HG02763 (cell line): ENCODE results near the gene KLHDC8B.

ENCODE experiments used
- ATAC-seq: cut with Tn5 transposase; IDR thresholded peaks from one replicate; pipeline ENCODE4 v1.9.1; 2021; ENCODE audit warnings: mild to moderate bottlenecking, moderate library complexity; ENCODE audit not compliant: unreplicated experiment

The KLHDC8B gene

GRCh38 chr3:49158103-49158709, 13.2 kb upstream of the KLHDC8B start:
- ATAC-seq, result no peak

- no peak for ATAC-seq
These were observed 12.6 kb upstream of the KLHDC8B start for GRCh38 chr3:49158792-49159191.

- ATAC-seq, result no peak
These were observed 10.2 kb upstream of the KLHDC8B start for GRCh38 chr3:49161197-49161596.

- no peak for ATAC-seq
These were observed 9.4 kb upstream of the KLHDC8B start for GRCh38 chr3:49161808-49162530.

GRCh38 chr3:49162751-49163419, 8.5 kb upstream of the KLHDC8B start:
- no peak for ATAC-seq

GRCh38 chr3:49163609-49164008, 7.8 kb upstream of the KLHDC8B start:
- ATAC-seq, result no peak

GRCh38 chr3:49164983-49165720, 6.2 kb upstream of the KLHDC8B start:
- no peak for ATAC-seq

GRCh38 chr3:49165771-49166751, 5.3 kb upstream of the KLHDC8B start, which contains the start of gene CCDC71:
CCDC71 (minus strand) TSS chr3:49166331; CDS start chr3:49164208, 2,123 bp downstream.
- ATAC-seq, result peak; percentile 47

- ATAC-seq, result no peak
These were observed 4.4 kb upstream of the KLHDC8B start for GRCh38 chr3:49166752-49167556.

- ATAC-seq, result no peak
These were observed 667 bp upstream of the KLHDC8B start for GRCh38 chr3:49170744-49171118.

GRCh38 chr3:49171775-49172500, 540 bp downstream of the KLHDC8B start:
- ATAC-seq, result no peak

- no peak for ATAC-seq
These were observed 1.2 kb downstream of the KLHDC8B start for GRCh38 chr3:49172551-49173041.

- no peak for ATAC-seq
These were observed 1.9 kb downstream of the KLHDC8B start for GRCh38 chr3:49173116-49173791.

GRCh38 chr3:49173792-49174170, 2.4 kb downstream of the KLHDC8B start:
- ATAC-seq, result no peak

GRCh38 chr3:49174397-49174985, 3.1 kb downstream of the KLHDC8B start:
- no peak for ATAC-seq

- no peak for ATAC-seq
These were observed 4.1 kb downstream of the KLHDC8B start for GRCh38 chr3:49175530-49175929.

GRCh38 chr3:49177073-49177472, 5.7 kb downstream of the KLHDC8B start:
- ATAC-seq, result no peak

GRCh38 chr3:49180116-49180515, 8.7 kb downstream of the KLHDC8B start:
- ATAC-seq, result no peak
